ENCODE data around the gene ATP5MC2. TPM values are rescaled to one million over a fixed set of nuclear protein-coding genes. Genes with fewer than 3 reads are reported as not detected.

The ATP5MC2 gene
- total and polyA plus RNA-seq, 9 of the 15 experiments (the other 6 are each of a cell fraction or from before 2014, with no cell fraction given): 314 to 1,208 (median 468) TPM

- Histone ChIP-seq H3K9me3 (replicated peaks; ENCODE audit: control insufficient read depth, insufficient read depth, low read depth, low read length) (no peaks in the 10 kb centered on the region), H3K79me2 (ENCODE audit: control insufficient read depth, insufficient read depth, low read length) (peaks cover 66% of the 10 kb centered on the region), H3K4me2 (ENCODE audit: insufficient read depth, low read length) (peak overlapping the region; percentile 94), H3K4me1 (replicated peaks in 1 of 2; ENCODE audit: control insufficient read depth in 2 of 2, insufficient read depth in 2 of 2, low read length in 2 of 2) (peaks cover 10 to 18% of the 10 kb centered on the region in 2 experiments; a peak in 3 of 5 replicates), H3K36me3 (ENCODE audit: control insufficient read depth, insufficient read depth, low read length) (peaks cover 4% of the 10 kb centered on the region; the same call in 1 of the 3 replicates), H3K4me3 (peak overlapping the region; percentile 60), H3K27ac (ENCODE audit: extremely low read depth, low read depth, low read length) (peak overlapping the region; percentile 98), H3K9me1 (ENCODE audit: control insufficient read depth, insufficient read depth, low read length) (no peaks in the 10 kb centered on the region), H2AFZ (ENCODE audit: low read depth, low read length) (peak overlapping the region; percentile 32; the same call in 1 of the 2 replicates), H4K20me1 (replicated peaks; ENCODE audit: control insufficient read depth, insufficient read depth, low read length) (no peaks in the 10 kb centered on the region), H3K27me3 (ENCODE audit: control insufficient read depth in 2 of 2, insufficient read depth in 2 of 2, low read length in 2 of 2) (no peaks in the 10 kb centered on the region), H3K9ac (ENCODE audit: insufficient read depth in 1 of 2, low read depth in 2 of 2, low read length in 2 of 2) (peak overlapping the region; percentile 72 to 96; a peak in 3 of 4 replicates)
- CTCF ChIA-PET (ENCODE audit: low intra/inter-chr PET ratio): interaction anchor here (0.7 kb wide), 1 partner anchor 299 kb away, joined by 3 read pairs; no protein-coding TSS in a partner anchor
- intact Hi-C loops (cut with micrococcal nuclease): no loop called here
- BruUV-seq (replicated peaks): no TSS peak
- DNase-seq (ENCODE audit: extremely low read depth in 1 of 4, low spot score in 3 of 4): peak; percentile 30 to 75 (median 48)
- ATAC-seq: peak; percentile 40
- WGBS (ENCODE audit: insufficient coverage, low coverage, missing lambda C conversion rate): under 1% methylated on average over 7 of the region's 7 CpGs
- POLR2A ChIA-PET: interaction anchor here (0.6 to 5.6 kb wide), 7 partner anchors 11 to 1551 kb away, joined by 3 to 46 read pairs (median 4); partner anchors contain the start of gene ATP5MC2
- in situ Hi-C loops (cut with MboI): no loop called here
- peak; percentile 92 for FAIRE-seq
- TF ChIP-seq KDM5B (IDR thresholded peaks at IDR 0.05; ENCODE audit: insufficient replicate concordance, low read depth, low read length) (peak; percentile 18), TEAD1 (CRISPR knock-in tag; IDR thresholded peaks at IDR 0.05) (no peak), EZH2 (IDR thresholded peaks at IDR 0.05; ENCODE audit: borderline replicate concordance, low read depth, low read length) (no peak), MNT (conservative IDR thresholded peaks at IDR 0.05) (peak in 1 of 2 experiments; percentile 0; a peak in 1 of 4 replicates), FOXM1 (IDR thresholded peaks at IDR 0.05; ENCODE audit: low read depth) (peak; percentile 26; the same call in 1 of the 2 replicates), FOXM1 (CRISPR knock-in tag; IDR thresholded peaks at IDR 0.05; ENCODE audit: low read depth) (no peak), DPF2 (IDR thresholded peaks at IDR 0.05) (0 out of 2 replicates have a peak, but pooled peaks have one; percentile 17), CCNT2 (IDR thresholded peaks at IDR 0.05; ENCODE audit: borderline replicate concordance, extremely low read depth, insufficient read length, low read depth, low read length) (no peak), TBP (optimal IDR thresholded peaks at IDR 0.05; ENCODE audit: low read depth, low read length) (peak; percentile 37), STAT6 (CRISPR knock-in tag; IDR thresholded peaks at IDR 0.05) (no peak; the same call in 1 of the 2 replicates), PKNOX1 (IDR thresholded peaks at IDR 0.05) (peak; percentile 14; the same call in 1 of the 2 replicates), MAFK (IDR thresholded peaks at IDR 0.05; ENCODE audit: low read length) (0 out of 2 replicates have a peak, but pooled peaks have one; percentile 16), HDGF (IDR thresholded peaks at IDR 0.05) (0 out of 2 replicates have a peak, but pooled peaks have one; percentile 52), CREM (IDR thresholded peaks at IDR 0.05; ENCODE audit: low read depth) (0 out of 2 replicates have a peak, but pooled peaks have one; percentile 27), ZNF436 (CRISPR knock-in tag; IDR thresholded peaks at IDR 0.05) (peak; percentile 42; the same call in 1 of the 2 replicates)
Measured at GRCh38 chr12:53623548-53624385, 52.1 kb downstream of the ATP5MC2 start.

Data from K562 (cell line).